ENCODE measurements around the gene ERBB4.
"Not testable (repeated sequence)": the region's sequence is repeated elsewhere in the genome, so short reads cannot be mapped to it uniquely, and the experiment has no call there.

Gene ERBB4

DNA sequence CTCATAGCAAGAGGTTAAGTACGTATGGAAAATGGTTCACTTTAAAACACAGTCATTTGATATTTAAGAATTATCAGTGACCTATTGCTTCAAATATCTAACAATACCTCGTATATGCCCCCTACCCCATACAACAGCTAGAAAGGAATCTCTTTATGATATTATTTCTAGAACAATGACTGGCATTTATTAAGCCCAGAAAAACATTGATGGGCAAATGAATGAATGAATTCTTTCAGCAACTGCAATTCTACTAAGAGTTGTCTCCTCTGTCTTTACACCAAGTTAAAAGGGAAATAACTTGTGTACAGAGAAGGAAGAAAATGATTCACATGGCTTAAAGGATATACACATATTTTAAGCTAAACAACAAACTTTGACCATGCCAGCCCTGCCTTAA lies 384.7 kb downstream of the ERBB4 start:
- no peak for DNase-seq (ENCODE audit: low read depth in 2 of 2, low spot score in 1 of 2)

DNA sequence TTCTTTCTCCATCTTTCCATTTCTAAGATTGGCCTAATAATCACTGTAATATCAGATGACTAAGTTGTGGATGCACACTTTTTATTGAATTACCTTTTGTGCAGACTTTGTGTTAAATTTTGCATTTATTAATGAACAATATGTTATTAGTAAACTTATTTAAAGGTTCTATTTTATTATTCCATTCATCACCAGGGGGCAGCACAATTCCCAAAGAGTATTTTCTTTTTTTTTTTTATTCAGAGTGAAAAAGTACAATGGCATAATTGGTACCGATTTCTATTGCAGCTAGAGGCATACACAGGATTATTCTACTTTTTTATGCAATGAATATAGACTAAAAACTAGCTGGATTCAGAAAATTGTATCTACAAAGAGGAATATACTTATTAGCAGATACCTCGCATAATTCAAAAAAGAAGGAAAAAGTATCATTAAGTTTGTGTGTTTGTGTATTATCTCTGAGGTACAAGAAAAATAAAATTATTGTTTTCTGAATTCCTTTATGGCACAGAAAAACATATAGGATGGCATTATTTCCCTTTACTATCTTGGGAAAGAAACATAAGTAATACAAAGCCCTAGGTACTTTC lies 390.6 kb downstream of the ERBB4 start:
- no peak for DNase-seq (ENCODE audit: low read depth in 2 of 2, low spot score in 1 of 2)

DNA sequence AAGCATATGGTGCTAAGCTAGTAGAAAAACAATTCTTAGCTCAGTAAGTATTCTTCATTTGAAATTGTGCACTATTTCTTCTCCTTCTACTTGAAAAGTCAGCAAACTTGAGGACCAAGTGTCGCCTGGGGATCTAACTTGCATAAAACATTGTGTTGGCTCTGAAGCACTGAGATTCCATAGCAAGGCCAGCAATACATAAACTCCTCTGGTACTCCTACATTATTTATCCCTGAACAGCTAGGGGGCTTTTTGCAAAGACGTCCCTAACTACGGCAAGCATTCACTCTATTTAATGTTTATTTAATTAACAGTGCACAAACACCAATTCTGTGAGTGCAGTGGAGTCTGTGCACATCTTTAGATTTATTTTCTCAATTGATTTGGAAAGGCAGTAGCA lies 392.2 kb downstream of the ERBB4 start:
- no peak for DNase-seq (ENCODE audit: low read depth in 2 of 2, low spot score in 1 of 2)

DNA sequence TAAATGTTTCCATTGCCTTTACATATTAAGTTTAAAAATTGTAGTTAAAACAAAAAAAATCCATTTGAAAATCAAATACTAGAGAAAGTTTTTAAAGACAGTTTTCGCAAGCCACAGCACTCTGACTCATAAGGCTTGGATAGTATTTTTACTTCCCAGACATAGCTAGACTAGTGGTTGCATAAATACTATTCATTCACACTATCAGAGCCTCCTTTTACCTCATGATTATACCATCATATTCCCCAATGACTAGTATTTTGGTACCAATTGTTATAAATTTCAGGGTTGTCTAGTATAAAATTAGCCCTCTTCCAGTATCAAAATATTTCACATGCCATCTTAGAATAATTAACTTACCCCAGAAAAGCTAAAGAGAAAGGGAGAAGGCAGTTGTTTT lies 393.5 kb downstream of the ERBB4 start:
- no peak for DNase-seq (ENCODE audit: low read depth in 2 of 2, low spot score in 1 of 2)

GRCh38 chr2:212142631-212143030 lies 396.0 kb downstream of the ERBB4 start:
- no peak for DNase-seq (ENCODE audit: low read depth in 2 of 2, low spot score in 1 of 2)

- no peak for DNase-seq (ENCODE audit: low read depth in 2 of 2, low spot score in 1 of 2)
These were observed 397.1 kb downstream of the ERBB4 start for GRCh38 chr2:212141499-212141898.

DNA sequence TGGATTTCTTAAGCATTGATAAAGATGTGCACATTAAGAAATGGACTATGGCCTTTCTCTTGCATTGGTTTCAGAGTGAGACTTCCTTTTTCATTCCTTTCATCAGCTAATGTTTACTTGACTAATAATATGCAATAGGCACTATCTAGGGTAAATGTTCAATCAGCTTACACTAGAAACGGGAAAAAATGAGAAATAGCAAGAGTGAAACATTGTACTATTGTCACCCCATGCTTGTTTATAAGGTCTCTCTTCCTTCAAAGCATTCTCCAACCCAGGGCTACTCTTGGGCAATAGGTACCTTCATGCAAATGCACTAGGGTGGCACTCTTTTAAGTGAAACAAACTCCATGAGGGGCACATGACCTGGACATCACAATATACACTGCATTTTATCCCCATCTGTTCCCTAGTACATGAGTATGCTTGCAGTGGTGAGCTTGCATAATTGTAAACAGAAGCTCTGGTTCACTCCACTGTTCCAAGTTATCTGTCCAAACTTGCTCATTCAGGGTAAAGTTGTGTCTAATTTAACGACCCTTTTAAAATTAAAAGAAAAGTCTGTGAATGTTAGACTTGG lies 402.3 kb downstream of the ERBB4 start:
- DNase-seq (ENCODE audit: low read depth in 2 of 2, low spot score in 1 of 2) = no peak

GRCh38 chr2:212135739-212136138 lies 402.9 kb downstream of the ERBB4 start:
- no peak for DNase-seq (ENCODE audit: low read depth in 2 of 2, low spot score in 1 of 2)

DNA sequence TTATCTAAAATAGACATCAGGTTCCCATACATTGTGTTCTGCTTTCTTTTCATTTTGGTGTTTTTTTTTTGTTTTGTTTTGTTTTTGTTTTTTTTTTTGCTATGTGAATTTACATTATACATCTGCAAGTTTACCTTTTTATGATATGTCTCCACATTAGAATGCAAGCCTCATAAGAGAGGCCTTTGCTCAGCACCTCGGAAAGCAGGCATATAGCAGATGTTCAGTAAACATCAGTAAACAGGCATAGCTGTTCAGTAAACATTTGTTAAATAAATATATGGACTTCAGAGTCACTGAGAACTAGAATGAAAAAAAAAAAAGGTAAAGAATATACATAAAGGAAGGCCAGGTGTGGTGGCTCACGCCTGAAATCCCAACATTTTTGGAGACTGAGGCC lies 405.3 kb downstream of the ERBB4 start:
- no peak for DNase-seq (ENCODE audit: low read depth in 2 of 2, low spot score in 1 of 2)

DNA sequence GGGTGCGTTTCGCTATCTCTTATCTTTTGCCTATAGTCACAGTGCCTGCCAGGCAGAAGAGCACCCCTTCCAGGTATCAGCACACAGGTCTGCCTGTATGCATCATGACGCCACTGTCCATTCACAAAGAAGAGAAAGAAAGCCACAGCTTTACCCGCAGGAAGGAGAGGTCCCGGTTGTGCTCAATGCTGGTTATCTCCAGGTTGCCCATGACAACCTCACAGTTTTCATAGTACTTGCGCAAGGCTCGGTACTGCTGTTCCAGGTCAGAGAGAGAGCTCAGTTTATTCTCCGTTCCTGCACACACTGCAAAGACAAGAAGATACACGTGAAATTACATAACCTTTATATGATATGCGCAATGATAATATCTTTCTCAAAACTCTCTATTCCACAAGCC lies 414.0 kb downstream of the ERBB4 start:
- DNase-seq (ENCODE audit: low read depth in 2 of 2, low spot score in 1 of 2) = no peak

- DNase-seq (ENCODE audit: low read depth in 2 of 2, low spot score in 1 of 2) = no peak
These were observed 419.0 kb downstream of the ERBB4 start for GRCh38 chr2:212119591-212119990.

DNA sequence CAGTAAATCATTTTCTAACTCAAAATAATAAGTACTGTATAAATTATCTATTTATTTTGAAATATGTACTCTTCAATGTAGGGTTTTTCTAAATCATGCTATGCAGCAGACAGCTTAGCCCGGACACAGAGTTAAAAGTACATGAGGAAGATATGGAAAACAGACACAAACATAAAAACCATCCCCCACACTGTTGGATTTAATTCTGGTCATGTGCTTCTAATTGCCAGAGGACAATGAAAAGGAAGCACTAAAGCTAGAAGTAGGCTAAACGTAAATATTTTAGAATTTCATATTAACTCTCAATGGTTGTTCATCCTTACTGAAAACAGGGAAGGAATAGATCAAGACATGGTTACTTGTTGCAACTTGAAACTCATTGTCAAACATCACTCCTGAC lies 420.7 kb downstream of the ERBB4 start:
- no peak for DNase-seq (ENCODE audit: low read depth in 2 of 2, low spot score in 1 of 2)

GRCh38 chr2:212114489-212114888 lies 424.1 kb downstream of the ERBB4 start:
- no peak for DNase-seq (ENCODE audit: low read depth in 2 of 2, low spot score in 1 of 2)

DNA sequence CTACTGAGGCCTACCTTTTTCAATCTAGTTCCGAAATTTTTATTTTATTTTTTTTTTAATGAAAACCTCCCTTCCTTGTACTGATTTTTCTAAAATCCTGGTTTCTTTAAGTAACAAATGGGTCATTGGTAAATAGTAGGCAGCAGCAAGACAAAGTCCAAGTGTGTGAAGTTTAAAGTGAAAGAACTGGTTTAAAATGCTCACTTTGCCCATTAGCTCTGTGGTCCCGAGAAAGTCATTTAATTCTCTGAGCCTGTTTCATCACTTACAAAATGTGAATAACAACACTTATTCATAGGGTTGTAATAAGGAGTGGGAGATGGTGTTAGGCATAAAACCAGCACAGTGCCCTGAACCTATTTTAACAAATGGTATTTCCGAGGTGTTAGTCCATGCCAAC lies 426.2 kb downstream of the ERBB4 start:
- DNase-seq (ENCODE audit: low read depth in 2 of 2, low spot score in 1 of 2) = no peak

GRCh38 chr2:212109792-212110680 lies 428.6 kb downstream of the ERBB4 start:
- DNase-seq (ENCODE audit: low read depth in 2 of 2, low spot score in 1 of 2) = no peak

- no peak for DNase-seq (ENCODE audit: low read depth in 2 of 2, low spot score in 1 of 2)
These were observed 429.4 kb downstream of the ERBB4 start for GRCh38 chr2:212109217-212109616.

DNA sequence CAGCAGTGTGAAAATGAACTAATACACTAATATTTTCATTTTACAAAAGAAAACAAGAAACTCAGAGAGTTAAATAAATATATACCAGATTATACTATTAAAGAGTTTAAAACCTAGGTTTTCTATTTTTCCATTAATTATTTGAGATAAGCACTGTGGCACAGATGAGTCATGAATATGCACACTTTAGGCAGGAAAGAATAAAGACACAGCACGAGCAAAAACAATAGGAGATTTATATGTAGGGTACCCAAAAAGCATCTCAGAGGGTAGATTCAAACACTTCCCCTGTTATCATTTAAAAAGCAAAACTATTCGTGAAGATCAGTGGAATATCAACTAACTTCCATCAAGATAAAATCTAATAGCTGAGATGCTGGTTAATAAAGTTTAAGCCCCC lies 430.6 kb downstream of the ERBB4 start:
- no peak for DNase-seq (ENCODE audit: low read depth in 2 of 2, low spot score in 1 of 2)

GRCh38 chr2:212107014-212107413 lies 431.6 kb downstream of the ERBB4 start:
- no peak for DNase-seq (ENCODE audit: low read depth in 2 of 2, low spot score in 1 of 2)

DNA sequence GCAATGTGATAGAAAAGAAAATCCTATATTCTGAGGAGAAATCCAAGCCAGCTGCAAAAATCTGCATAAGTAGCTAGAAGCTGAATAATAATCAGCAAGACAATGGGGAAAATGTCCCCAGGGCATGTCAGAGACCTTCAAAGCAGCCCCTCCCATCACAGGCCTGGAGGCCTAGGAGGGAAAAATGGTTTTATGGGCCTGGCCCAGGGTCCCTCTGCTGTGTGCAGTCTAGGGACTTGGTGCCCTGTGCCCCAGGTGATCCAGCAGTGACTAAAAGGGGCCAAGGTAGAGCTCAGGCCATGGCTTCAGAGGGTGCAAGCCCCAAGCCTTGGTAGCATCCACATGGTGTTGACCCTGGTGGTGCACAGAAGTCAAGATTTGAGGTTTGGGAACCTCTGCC lies 432.1 kb downstream of the ERBB4 start:
- DNase-seq (ENCODE audit: low read depth in 2 of 2, low spot score in 1 of 2) = not testable (repeated sequence)

GRCh38 chr2:212099658-212100057 lies 438.9 kb downstream of the ERBB4 start:
- no peak for DNase-seq (ENCODE audit: low read depth in 2 of 2, low spot score in 1 of 2)

- DNase-seq (ENCODE audit: low read depth in 2 of 2, low spot score in 1 of 2) = no peak
These were observed 439.6 kb downstream of the ERBB4 start for GRCh38 chr2:212098966-212099365.

GRCh38 chr2:212097001-212097400 lies 441.6 kb downstream of the ERBB4 start:
- no peak for DNase-seq (ENCODE audit: low read depth in 2 of 2, low spot score in 1 of 2)
